ENCODE results near the gene MYLK2.

The MYLK2 gene

DNA sequence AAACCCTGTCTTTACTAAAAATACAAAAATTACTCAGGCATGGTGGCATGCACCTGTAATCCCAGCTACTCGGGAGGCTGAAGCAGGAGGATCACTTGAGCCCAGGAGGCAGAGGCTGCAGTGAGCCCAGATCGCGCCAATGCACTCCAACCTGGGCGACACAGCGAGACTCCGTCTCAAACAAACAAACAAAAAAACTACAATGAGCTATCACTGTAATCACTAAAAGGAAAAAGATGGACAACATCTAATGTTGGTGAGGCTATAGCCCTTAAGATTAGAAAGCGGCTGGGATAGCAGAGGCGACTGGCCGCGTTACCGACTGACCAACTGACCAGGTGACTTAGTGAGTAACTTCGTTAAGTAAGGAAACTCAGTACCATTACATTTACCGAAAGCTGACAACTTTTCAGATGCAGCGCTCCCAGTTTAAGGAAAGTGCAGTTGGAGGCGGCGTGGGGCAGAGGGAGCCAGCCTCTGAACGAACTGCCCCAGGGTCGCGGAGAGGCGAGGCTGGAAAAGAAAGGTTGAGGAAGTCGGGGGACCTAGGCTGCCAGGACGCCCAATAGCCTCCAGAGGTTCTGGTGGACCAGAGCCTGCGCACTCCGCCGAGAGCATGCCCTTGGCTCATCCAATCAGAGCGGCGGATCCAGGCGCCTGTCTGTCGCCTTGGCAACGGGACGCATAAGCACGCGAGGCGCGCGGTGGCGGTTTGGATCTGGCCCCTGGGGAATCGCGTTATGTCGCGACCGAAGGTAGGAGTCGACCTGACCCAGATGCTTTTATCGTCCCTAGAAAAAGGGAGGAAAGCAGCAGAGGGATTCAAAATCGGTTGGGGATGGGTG lies 60.2 kb downstream of the MYLK2 start:
- peak; percentile 91 for DNase-seq

DNA sequence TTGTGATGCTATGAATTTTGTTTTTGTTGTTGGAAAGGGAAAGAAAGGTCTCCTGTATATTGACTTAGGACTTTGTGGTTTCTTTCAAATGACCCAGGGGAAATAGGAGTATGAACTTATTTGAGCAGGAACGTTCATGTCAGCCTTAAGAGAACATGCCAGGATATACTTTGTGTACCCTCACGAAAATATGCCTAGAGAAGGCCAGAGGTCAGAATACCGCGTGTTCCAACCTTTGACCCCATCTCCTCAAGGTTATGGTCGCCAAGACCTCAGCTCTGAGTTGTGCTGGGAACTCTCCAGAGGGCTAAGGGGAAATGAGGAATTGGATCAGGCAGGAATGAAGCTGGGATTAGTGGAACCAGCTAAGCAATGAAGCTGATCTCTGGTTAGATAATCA lies 62.8 kb downstream of the MYLK2 start:
- DNase-seq = no peak

DNA sequence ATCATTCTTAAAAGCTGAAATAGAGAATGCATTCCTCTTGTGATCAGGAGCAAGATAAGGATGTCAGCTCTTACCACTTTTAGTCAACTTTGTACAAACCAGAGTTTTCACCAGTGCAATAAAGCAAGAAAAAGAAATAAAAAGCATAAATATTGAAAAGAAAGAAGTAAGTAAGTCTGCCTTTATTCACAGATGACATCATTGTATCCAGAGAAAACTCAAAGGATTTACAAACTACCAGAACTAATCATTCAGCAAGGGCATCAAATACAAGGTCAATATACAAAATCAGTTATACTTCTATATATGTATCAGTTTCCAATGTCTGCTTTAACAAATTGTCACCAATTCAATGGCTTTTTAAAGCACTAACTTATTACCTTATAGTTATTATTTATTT lies 64.7 kb downstream of the MYLK2 start:
- no peak for DNase-seq

Measured in activated effector memory CD4-positive, alpha-beta T cell treated with anti-CD3 and anti-CD28 coated beads, Interleukin-2, amount 50 U/mL, for 16 hours (primary cell).